Sigmoid colon (tissue), 7 donors: ENCODE data around the gene IGFL1. TPM values are rescaled to one million over a fixed set of nuclear protein-coding genes. Genes with fewer than 3 reads are reported as not detected.
"Not testable (repeated sequence)": the region's sequence is repeated elsewhere in the genome, so short reads cannot be mapped to it uniquely, and the experiment has no call there.

ENCODE experiments used
- DNase-seq: peaks from one replicate; pipeline ENCODE4 v3.0.0-alpha.2; 2019
- H3K27ac ChIP-seq, 4 donors: fragments of 200-600 bp; sonication (generic); one replicate each; pipeline ENCODE4 v1.5.1; 2016 to 2019; ENCODE audit warnings: mild to moderate bottlenecking in 1 of 4
- H3K27me3 ChIP-seq, 3 donors: fragments of 200-600 bp; sonication (generic); one replicate each; pipeline ENCODE4 v1.5.1; 2019; ENCODE audit warnings: mild to moderate bottlenecking in 1 of 3
- H3K36me3 ChIP-seq, 4 donors: fragments of 200-600 bp; sonication (generic); one replicate each; pipeline ENCODE4 v1.5.1; 2016 to 2019
- H3K4me1 ChIP-seq, 4 donors: fragments of 200-600 bp; sonication (generic); one replicate each; pipeline ENCODE4 v1.5.1; 2017 to 2019
- H3K4me3 ChIP-seq, 4 donors: fragments of 200-600 bp; sonication (generic); one replicate each; pipeline ENCODE4 v1.5.1; 2017 to 2019; ENCODE audit warnings: mild to moderate bottlenecking in 2 of 4, moderate library complexity in 1 of 4
- H3K9me3 ChIP-seq, 4 donors: fragments of 200-600 bp in 3 of 4; sonication (generic) in 3 of 4; one replicate each; pipeline versions ENCODE4 v1.5.1 to v1.6.1; 2013 to 2019
- CTCF ChIP-seq, 4 experiments: fragments of 450-650 bp in 3 of 4; fragments of 200-600 bp in 1 of 4; IDR thresholded peaks; one replicate each; pipeline ENCODE4 v1.5.1; 2016 to 2019; ENCODE audit warnings: antibody characterized with exemption in 4 of 4, mild to moderate bottlenecking in 3 of 4, moderate library complexity in 2 of 4
- EP300 ChIP-seq, 4 donors: sonication (generic); formaldehyde crosslinking; IDR thresholded peaks; one replicate each; pipeline ENCODE4 v1.6.1; 2017; ENCODE audit warnings: antibody characterized with exemption in 4 of 4
- POLR2A ChIP-seq, 2 donors: fragments of 450-650 bp; IDR thresholded peaks; one replicate each; pipeline ENCODE4 v1.6.1; 2016; ENCODE audit warnings: antibody characterized with exemption in 2 of 2, mild to moderate bottlenecking in 2 of 2, moderate library complexity in 2 of 2
- POLR2AphosphoS5 ChIP-seq, 4 donors: sonication (generic); formaldehyde crosslinking; IDR thresholded peaks; one replicate each; pipeline ENCODE4 v1.6.1; 2017; ENCODE audit warnings: antibody characterized with exemption in 4 of 4
- WGBS, 2 donors: extraction: QIAGEN DNeasy Blood & Tissue Kit; methylation state at CpG; one replicate each; pipeline ENCODE4 v1.1.7; 2013; 5-methylcytosine and 5-hydroxymethylcytosine counted together
- intact Hi-C: fragments of 100-400 bp; cut with DNase I; formaldehyde crosslinking; loops from one replicate; pipeline ENCODE4 v1.15.1; 2023
- polyA plus RNA-seq, 3 donors: library from polyadenylated mRNA; stranded (reverse); fragments of 200-250 nt; gene quantifications; one replicate each; pipeline ENCODE4 v1.2.3, GENCODE V29; 2013
- total RNA-seq, 4 donors: library from RNA; depleted of rRNA; stranded (reverse); fragments of >200 nt; gene quantifications; one replicate each; pipeline ENCODE4 v1.1.0, GENCODE V29; 2016
- donor health status: healthy with polysubstance abuse.
- donor health status: Bipolar disorder and iron deficiency.
- donor health status: healthy.

IGFL1 gene
- total and polyA plus RNA-seq, 7 donors = not detected

- H3K4me1 ChIP-seq = no peaks in the 10 kb centered on the region
- H3K36me3 ChIP-seq = no peaks in the 10 kb centered on the region
- no peak for TF ChIP-seq POLR2AphosphoS5 (IDR thresholded peaks at IDR 0.05)
- no peak for TF ChIP-seq CTCF (IDR thresholded peaks at IDR 0.05)
- TF ChIP-seq POLR2A (IDR thresholded peaks at IDR 0.05) = no peak
- no peak for TF ChIP-seq EP300 (IDR thresholded peaks at IDR 0.05)
- H3K9me3 ChIP-seq = no peaks in the 10 kb centered on the region
- peaks cover 0 to 12% (median 0%) of the 10 kb centered on the region in 3 donors for H3K27me3 ChIP-seq
- intact Hi-C loops = no loop called here
- 70 to 80% methylated on average over 5 of the region's 5 CpGs for WGBS, 2 donors
- no peak for DNase-seq
- H3K4me3 ChIP-seq = no peak overlapping the region
- no peak overlapping the region for H3K27ac ChIP-seq
Measured at GRCh38 chr19:46251416-46251815, 21.9 kb downstream of the IGFL1 start.

GRCh38 chr19:46254776-46255175, 25.2 kb downstream of the IGFL1 start:
- no peak for DNase-seq
- Histone ChIP-seq H3K27me3 (peaks cover 0 to 13% (median 0%) of the 10 kb centered on the region in 3 donors), H3K4me3 (no peak overlapping the region), H3K9me3 (no peaks in the 10 kb centered on the region), H3K4me1 (no peaks in the 10 kb centered on the region), H3K36me3 (no peaks in the 10 kb centered on the region), H3K27ac (no peak overlapping the region)
- 56 to 67% methylated on average over 4 of the region's 4 CpGs for WGBS, 2 donors
- TF ChIP-seq EP300 (IDR thresholded peaks at IDR 0.05) = no peak
- no peak for TF ChIP-seq CTCF (IDR thresholded peaks at IDR 0.05)
- no peak for TF ChIP-seq POLR2AphosphoS5 (IDR thresholded peaks at IDR 0.05)
- TF ChIP-seq POLR2A (IDR thresholded peaks at IDR 0.05) = no peak
- intact Hi-C loops = no loop called here

GRCh38 chr19:46256855-46257254, 27.3 kb downstream of the IGFL1 start:
- H3K4me1 ChIP-seq = no peaks in the 10 kb centered on the region
- H3K36me3 ChIP-seq = no peaks in the 10 kb centered on the region
- no peaks in the 10 kb centered on the region for H3K9me3 ChIP-seq
- DNase-seq = no peak
- intact Hi-C loops = no loop called here
- no peak overlapping the region for H3K4me3 ChIP-seq
- H3K27me3 ChIP-seq = peaks cover 0 to 18% (median 0%) of the 10 kb centered on the region in 3 donors
- H3K27ac ChIP-seq = no peak overlapping the region
- TF ChIP-seq EP300 (IDR thresholded peaks at IDR 0.05) = no peak
- TF ChIP-seq POLR2A (IDR thresholded peaks at IDR 0.05) = no peak
- no peak for TF ChIP-seq CTCF (IDR thresholded peaks at IDR 0.05)
- TF ChIP-seq POLR2AphosphoS5 (IDR thresholded peaks at IDR 0.05) = no peak
- WGBS, 2 donors = 61 to 72% methylated on average over 8 of the region's 8 CpGs

- H3K27ac ChIP-seq, intact Hi-C loops, DNase-seq, H3K4me3 ChIP-seq, H3K4me1 ChIP-seq, H3K9me3 ChIP-seq, H3K36me3 ChIP-seq: not testable (repeated sequence)
- WGBS, 2 donors = 81 to 88% methylated on average over 7 of the region's 7 CpGs
- peaks cover 0 to 21% (median 0%) of the 10 kb centered on the region in 3 donors for H3K27me3 ChIP-seq
Measured at GRCh38 chr19:46261501-46261900, 32.0 kb downstream of the IGFL1 start.

GRCh38 chr19:46262684-46263296, 33.2 kb downstream of the IGFL1 start:
- H3K27ac ChIP-seq, H3K9me3 ChIP-seq, intact Hi-C loops, DNase-seq, H3K36me3 ChIP-seq, H3K4me1 ChIP-seq, H3K4me3 ChIP-seq: not testable (repeated sequence)
- peaks cover 0 to 15% (median 0%) of the 10 kb centered on the region in 3 donors for H3K27me3 ChIP-seq
- WGBS, 2 donors = 27 to 49% methylated on average over 11 of the region's 11 CpGs

- not testable (repeated sequence) for H3K4me1 ChIP-seq, H3K36me3 ChIP-seq, H3K9me3 ChIP-seq, H3K27ac ChIP-seq, H3K4me3 ChIP-seq, DNase-seq
- WGBS, 2 donors = 80 to 81% methylated on average over 5 of the region's 5 CpGs
- peaks cover 0 to 15% (median 0%) of the 10 kb centered on the region in 3 donors for H3K27me3 ChIP-seq
- intact Hi-C loops = loop anchor here (1.0 to 5.0 kb wide), 3 partner anchors 78 to 236 kb away; no protein-coding TSS in a partner anchor
Measured at GRCh38 chr19:46264801-46265200, 35.3 kb downstream of the IGFL1 start.
